GM04503 (cell line): Measurements from ENCODE around the gene RPS28.
"Not testable (repeated sequence)": the region's sequence is repeated elsewhere in the genome, so short reads cannot be mapped to it uniquely, and the experiment has no call there.

Source experiments
- DNase-seq: peaks from one replicate; pipeline ENCODE4 v3.0.0-alpha.2; 2012; ENCODE audit warnings: low read depth

RPS28 gene

GRCh38 chr19:8320564-8321066 lies 681 bp upstream of the RPS28 start:
- no peak for DNase-seq

- DNase-seq: no peak
These were observed 816 bp downstream of the RPS28 start for GRCh38 chr19:8321986-8322637.

- DNase-seq: no peak
These were observed 1.3 kb downstream of the RPS28 start for GRCh38 chr19:8322638-8322997.

GRCh38 chr19:8323781-8324185 lies 2.5 kb downstream of the RPS28 start:
- no peak for DNase-seq

- no peak for DNase-seq
These were observed 3.1 kb downstream of the RPS28 start for GRCh38 chr19:8324186-8325050.

- DNase-seq: no peak
These were observed 4.2 kb downstream of the RPS28 start for GRCh38 chr19:8325454-8325853.

- no peak for DNase-seq
These were observed 8.7 kb downstream of the RPS28 start for GRCh38 chr19:8329996-8330395.

- DNase-seq: no peak
These were observed 10.1 kb downstream of the RPS28 start for GRCh38 chr19:8331263-8331845.

- no peak for DNase-seq
These were observed 11.9 kb downstream of the RPS28 start for GRCh38 chr19:8332976-8333766.

GRCh38 chr19:8333767-8334457 lies 12.6 kb downstream of the RPS28 start:
- DNase-seq: no peak

- no peak for DNase-seq
These were observed 13.4 kb downstream of the RPS28 start for GRCh38 chr19:8334458-8335342.

GRCh38 chr19:8335343-8336071 lies 14.2 kb downstream of the RPS28 start:
- no peak for DNase-seq

GRCh38 chr19:8336072-8336569 lies 14.8 kb downstream of the RPS28 start:
- DNase-seq: no peak

- DNase-seq: no peak
These were observed 15.4 kb downstream of the RPS28 start for GRCh38 chr19:8336660-8337059.

GRCh38 chr19:8337728-8338127 lies 16.4 kb downstream of the RPS28 start:
- no peak for DNase-seq

- no peak for DNase-seq
These were observed 17.5 kb downstream of the RPS28 start for GRCh38 chr19:8338835-8339234.

- no peak for DNase-seq
These were observed 19.2 kb downstream of the RPS28 start for GRCh38 chr19:8340341-8341096.

GRCh38 chr19:8341504-8341903 lies 20.2 kb downstream of the RPS28 start:
- DNase-seq: not testable (repeated sequence)

GRCh38 chr19:8342316-8342683 lies 21.0 kb downstream of the RPS28 start:
- DNase-seq: no peak
